HFF-Myc (cell line): ENCODE measurements around the gene HIGD1A.
A peak's percentile ranks its signal among the peaks of the same experiment; 100 is the strongest.

Experiments
- DNase-seq: peaks from one replicate; pipeline ENCODE4 v3.0.0-alpha.2; 2011; ENCODE audit warnings: low read depth; ENCODE audit errors: extremely low read depth
- H3K4me3 ChIP-seq: replicated peaks from 2 replicates; pipeline ENCODE4 v1.5.1; 2011; ENCODE audit warnings: low read depth, mild to moderate bottlenecking, control low read depth, low read length
- TF ChIP-seq, protein P1 (sequence below): IDR thresholded peaks from 2 replicates; pipeline ENCODE4 v1.5.1; 2012; ENCODE audit warnings: mild to moderate bottlenecking, low read depth, low read length, control low read depth; ENCODE audit errors: missing control alignments

The HIGD1A gene

DNA sequence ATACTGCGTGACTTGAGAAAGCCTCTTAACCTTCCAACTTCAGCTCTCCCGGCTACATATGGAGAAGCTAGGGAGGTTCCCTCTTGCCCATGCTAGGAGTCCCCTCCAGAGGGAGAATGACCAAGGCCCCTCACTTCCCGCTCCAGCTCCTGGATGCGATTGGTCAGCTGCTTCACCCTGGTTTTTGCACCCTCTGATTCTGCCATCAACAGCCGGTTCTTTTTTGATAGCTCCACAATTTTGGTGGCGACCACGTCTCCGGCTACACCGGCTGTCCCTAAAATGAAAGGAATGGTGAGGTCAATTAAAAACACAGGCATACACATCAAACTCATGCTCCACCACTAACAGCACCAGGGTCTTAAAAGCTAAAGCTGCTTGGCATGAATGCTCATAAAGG is 51.8 kb downstream of the HIGD1A start:
- no peak for DNase-seq
- TF ChIP-seq, protein P1, sequence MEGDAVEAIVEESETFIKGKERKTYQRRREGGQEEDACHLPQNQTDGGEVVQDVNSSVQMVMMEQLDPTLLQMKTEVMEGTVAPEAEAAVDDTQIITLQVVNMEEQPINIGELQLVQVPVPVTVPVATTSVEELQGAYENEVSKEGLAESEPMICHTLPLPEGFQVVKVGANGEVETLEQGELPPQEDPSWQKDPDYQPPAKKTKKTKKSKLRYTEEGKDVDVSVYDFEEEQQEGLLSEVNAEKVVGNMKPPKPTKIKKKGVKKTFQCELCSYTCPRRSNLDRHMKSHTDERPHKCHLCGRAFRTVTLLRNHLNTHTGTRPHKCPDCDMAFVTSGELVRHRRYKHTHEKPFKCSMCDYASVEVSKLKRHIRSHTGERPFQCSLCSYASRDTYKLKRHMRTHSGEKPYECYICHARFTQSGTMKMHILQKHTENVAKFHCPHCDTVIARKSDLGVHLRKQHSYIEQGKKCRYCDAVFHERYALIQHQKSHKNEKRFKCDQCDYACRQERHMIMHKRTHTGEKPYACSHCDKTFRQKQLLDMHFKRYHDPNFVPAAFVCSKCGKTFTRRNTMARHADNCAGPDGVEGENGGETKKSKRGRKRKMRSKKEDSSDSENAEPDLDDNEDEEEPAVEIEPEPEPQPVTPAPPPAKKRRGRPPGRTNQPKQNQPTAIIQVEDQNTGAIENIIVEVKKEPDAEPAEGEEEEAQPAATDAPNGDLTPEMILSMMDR = no peak
- no peak overlapping the region for H3K4me3 ChIP-seq

DNA sequence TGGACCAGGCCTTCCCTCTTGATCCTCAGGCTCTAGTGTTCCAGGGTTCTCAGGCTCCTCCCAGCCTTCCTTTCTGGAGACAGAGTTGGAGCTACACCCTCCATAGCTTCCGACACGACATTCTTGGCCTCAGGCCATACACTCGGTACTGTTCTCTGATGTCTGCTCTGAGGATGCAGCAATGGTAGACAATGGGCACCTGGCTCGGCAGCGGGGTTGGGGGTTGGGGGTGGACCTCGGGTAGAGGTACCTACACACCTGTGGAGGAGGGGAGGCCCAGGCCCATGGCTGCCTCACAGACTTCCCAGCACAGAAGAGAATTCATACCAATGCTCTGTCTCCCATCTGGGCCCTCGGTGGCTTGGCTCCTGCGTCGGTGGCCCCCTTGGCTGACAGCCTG is 52.7 kb downstream of the HIGD1A start:
- TF ChIP-seq, protein P1 = no peak
- no peak overlapping the region for H3K4me3 ChIP-seq
- no peak for DNase-seq

DNA sequence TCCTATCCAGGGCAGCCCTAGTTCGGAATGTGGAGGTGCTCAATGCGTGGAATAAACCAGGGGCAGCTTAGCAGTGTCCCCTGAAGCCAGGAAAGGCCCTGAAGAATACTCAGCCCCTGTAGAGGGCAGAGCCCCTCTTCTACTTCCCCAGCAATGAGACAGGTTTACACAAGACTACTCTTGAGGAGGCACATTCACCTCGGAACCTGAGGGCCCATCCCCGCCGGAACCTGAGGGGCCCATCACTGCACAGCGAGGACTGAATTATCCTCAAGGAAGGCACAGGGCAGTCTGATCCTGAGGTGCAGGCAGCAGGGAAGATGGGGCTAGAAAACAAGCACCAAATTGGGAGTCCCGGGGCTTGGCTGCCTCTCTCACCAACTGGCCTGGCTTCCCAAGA is 53.5 kb downstream of the HIGD1A start:
- DNase-seq = no peak
- TF ChIP-seq, protein P1 = no peak
- H3K4me3 ChIP-seq = no peak overlapping the region

DNA sequence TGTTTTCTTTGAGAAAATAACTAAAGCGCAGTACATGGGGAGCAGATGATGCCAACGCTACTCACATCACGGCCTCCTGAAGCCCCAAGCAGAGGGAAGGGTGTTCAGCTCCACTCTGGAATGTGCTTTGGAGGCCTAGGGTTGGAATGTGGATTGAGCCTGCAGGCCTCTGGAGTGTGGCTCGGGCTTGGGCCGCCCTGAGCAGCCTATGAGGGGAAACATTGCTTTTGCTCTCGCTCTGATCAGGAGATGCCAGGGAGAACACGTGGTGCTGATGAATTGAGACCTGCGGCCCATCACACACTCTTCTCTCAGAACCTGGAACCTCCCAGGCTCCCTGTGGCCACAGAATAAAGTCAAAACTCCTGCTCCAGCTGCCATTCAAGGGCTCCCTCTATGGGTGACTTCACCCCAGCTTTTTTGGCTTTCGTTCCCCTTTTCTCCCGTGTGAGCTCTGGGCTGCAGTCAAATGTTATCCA is 54.5 kb downstream of the HIGD1A start:
- no peak overlapping the region for H3K4me3 ChIP-seq
- DNase-seq = no peak
- TF ChIP-seq, protein P1 = peak; percentile 62

DNA sequence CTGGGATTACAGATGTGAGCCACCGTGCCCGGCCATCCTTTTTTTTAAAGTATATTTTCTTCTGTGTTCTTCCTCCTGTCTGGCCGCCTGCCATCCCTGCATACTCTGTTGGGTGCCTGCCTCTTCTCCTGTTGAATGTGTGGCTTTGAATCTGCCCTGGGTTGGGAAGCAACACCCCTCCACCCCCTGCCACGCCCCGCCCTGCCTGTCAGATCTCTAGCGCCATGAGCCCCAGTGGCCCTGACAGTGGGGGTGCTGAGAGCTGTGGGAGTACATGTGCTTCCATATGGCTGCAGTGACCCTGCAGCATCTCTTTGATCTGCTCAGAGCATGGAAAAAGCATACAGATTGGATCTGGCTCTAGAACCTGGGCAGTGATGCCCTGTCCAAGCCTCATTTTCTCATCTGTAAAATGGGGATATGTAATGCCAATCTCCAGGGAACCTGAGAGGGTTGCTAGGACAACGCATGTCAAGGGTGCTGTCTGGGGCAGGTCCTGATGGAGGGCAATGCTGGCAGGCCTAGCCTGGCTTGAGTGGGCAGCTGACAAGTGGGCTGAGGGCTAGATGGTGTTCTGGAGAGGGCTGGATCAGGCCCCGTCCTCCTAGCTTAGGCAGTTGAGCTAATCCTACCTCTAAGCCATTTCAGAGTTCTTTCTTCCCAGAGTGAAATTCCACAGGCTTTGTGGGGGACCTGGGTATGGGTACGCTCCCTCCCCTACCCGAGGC is 55.1 kb downstream of the HIGD1A start:
- DNase-seq = no peak
- TF ChIP-seq, protein P1 = no peak
- no peak overlapping the region for H3K4me3 ChIP-seq

DNA sequence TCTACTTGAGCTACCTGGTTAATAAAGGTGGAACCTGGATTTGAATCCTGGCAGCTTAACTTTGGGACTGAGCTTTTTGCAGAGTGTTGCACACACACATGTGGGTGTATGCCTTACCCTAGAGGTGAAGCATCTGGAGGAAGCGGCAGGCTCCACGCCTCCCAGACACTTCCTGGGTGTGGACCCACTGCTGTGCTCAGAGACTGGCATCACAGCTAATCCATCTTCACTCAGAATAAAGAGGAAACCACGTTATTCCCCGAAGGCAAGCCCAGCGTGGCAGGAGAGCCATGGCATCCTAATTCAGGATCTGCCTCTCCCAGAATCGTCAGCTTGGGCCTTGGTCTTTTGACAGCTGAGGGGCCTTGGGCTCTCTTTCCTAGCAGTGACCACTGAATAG is 56.7 kb downstream of the HIGD1A start:
- TF ChIP-seq, protein P1 = no peak
- no peak overlapping the region for H3K4me3 ChIP-seq
- no peak for DNase-seq
